A673 (cell line): Measurements from ENCODE around the gene TAF11L9. TPM values are rescaled to one million over a fixed set of nuclear protein-coding genes. Genes with fewer than 3 reads are reported as not detected.
"Not testable (repeated sequence)": the region's sequence is repeated elsewhere in the genome, so short reads cannot be mapped to it uniquely, and the experiment has no call there.

Experiments
- Bru-seq: library from RNA; stranded (reverse); fragments of 400-500 nt; gene quantifications from one replicate; lab custom pipeline; 2021; lab: Mats Ljungman, UMichigan
- BruChase-seq, 2 experiments: library from RNA; stranded (reverse); fragments of 400-500 nt; gene quantifications; one replicate each; lab custom pipeline; 2021; lab: Mats Ljungman, UMichigan
- BruUV-seq: library from RNA; stranded (reverse); fragments of 400-500 nt; replicated peaks from 2 replicates; lab custom pipeline; 2021; lab: Mats Ljungman, UMichigan
- CTCF ChIA-PET: fragments of 300-600 bp; sonication (Branson Sonifier 250); formaldehyde crosslinking; loops from one replicate; lab custom pipeline; 2022; ENCODE audit warnings: antibody characterized with exemption; lab: Charles Lee
- POLR2A ChIA-PET: fragments of 300-600 bp; sonication (Branson Sonifier 250); formaldehyde crosslinking; loops from one replicate; lab custom pipeline; 2022; ENCODE audit warnings: antibody characterized with exemption; ENCODE audit not compliant: low non-redundant PET; lab: Charles Lee
- DNase-seq: peaks from one replicate; pipeline ENCODE4 v3.0.0-alpha.2; 2015; ENCODE audit warnings: low spot score
- H3K27ac ChIP-seq: fragments of 200-600 bp; sonication (generic); 2 replicates; pipeline ENCODE4 v1.5.1; 2016; ENCODE audit warnings: mixed run types, low read depth, mild to moderate bottlenecking, mixed read lengths, antibody characterized with exemption, low read length; ENCODE audit not compliant: poor library complexity, severe bottlenecking
- H3K27me3 ChIP-seq: fragments of 200-600 bp; sonication (generic); replicated peaks from 2 replicates; pipeline ENCODE4 v1.6.1; 2017; ENCODE audit warnings: mixed run types, low read depth, mild to moderate bottlenecking, mixed read lengths, antibody characterized with exemption, low read length; ENCODE audit not compliant: insufficient read depth, poor library complexity
- H3K36me3 ChIP-seq: fragments of 200-600 bp; sonication (generic); 2 replicates; pipeline ENCODE4 v1.6.1; 2016; ENCODE audit warnings: mixed run types, mild to moderate bottlenecking, mixed read lengths, antibody characterized with exemption, low read length; ENCODE audit not compliant: insufficient read depth, poor library complexity, severe bottlenecking
- H3K4me1 ChIP-seq: fragments of 200-600 bp; sonication (generic); 2 replicates; pipeline ENCODE4 v1.6.1; 2017; ENCODE audit warnings: mixed run types, mild to moderate bottlenecking, mixed read lengths, antibody characterized with exemption, low read length; ENCODE audit not compliant: insufficient read depth, poor library complexity, severe bottlenecking
- H3K4me3 ChIP-seq: fragments of 200-600 bp; sonication (generic); 2 replicates; pipeline ENCODE4 v1.5.1; 2016; ENCODE audit warnings: low read depth, mixed run types, mild to moderate bottlenecking, mixed read lengths, low read length; ENCODE audit not compliant: poor library complexity, severe bottlenecking
- H3K9me3 ChIP-seq: fragments of 200-600 bp; sonication (generic); 2 replicates; pipeline ENCODE4 v1.6.1; 2016; ENCODE audit warnings: mixed run types, low read depth, mild to moderate bottlenecking, mixed read lengths, antibody characterized with exemption, low read length; ENCODE audit not compliant: poor library complexity, severe bottlenecking
- CTCF ChIP-seq: fragments of 300-800, 200-600 bp; sonication (generic); conservative IDR thresholded peaks from 2 replicates; pipeline ENCODE4 v1.5.1; 2017; ENCODE audit warnings: low read depth, mild to moderate bottlenecking, antibody characterized with exemption, low read length, moderate library complexity, mixed read lengths
- EZH2 ChIP-seq: fragments of 200-600 bp; sonication (generic); IDR thresholded peaks from 2 replicates; pipeline ENCODE4 v1.6.1; 2017; ENCODE audit warnings: borderline replicate concordance, low read depth, mild to moderate bottlenecking, mixed read lengths, antibody characterized with exemption, low read length; ENCODE audit not compliant: poor library complexity, severe bottlenecking
- intact Hi-C: fragments of 100-400 bp; cut with micrococcal nuclease; formaldehyde crosslinking; loops from one replicate; pipeline ENCODE4 v1.10.0; 2022; ENCODE audit not compliant: unreplicated experiment
- long read RNA-seq: library from polyadenylated mRNA; stranded (forward); transcript quantifications from one replicate; pipeline ENCODE4 v2.0.0, GENCODE V29; 2022
- total RNA-seq: library from RNA; stranded (reverse); gene quantifications from 2 replicates; pipeline ENCODE4 v1.2.3, GENCODE V29; 2021

TAF11L9 gene
- total RNA-seq = not detected in 2 replicates
- Bru-seq, nascent RNA = not detected
- not detected for BruChase-seq, experiment 1, labeled RNA remaining after a 2-hour chase
- BruChase-seq, experiment 2, labeled RNA remaining after a 6-hour chase = not detected
- long read RNA-seq = 0 reads

- POLR2A ChIA-PET, intact Hi-C loops, H3K27me3 ChIP-seq, BruUV-seq, DNase-seq, H3K4me1 ChIP-seq, H3K27ac ChIP-seq, H3K9me3 ChIP-seq, H3K36me3 ChIP-seq, H3K4me3 ChIP-seq, CTCF ChIA-PET: not testable (repeated sequence)
These were observed at the start of gene TAF11L9 for GRCh38 chr5:17594255-17594654. Gene TAF11L9, minus strand, starts transcription at chr5:17594394.

DNA sequence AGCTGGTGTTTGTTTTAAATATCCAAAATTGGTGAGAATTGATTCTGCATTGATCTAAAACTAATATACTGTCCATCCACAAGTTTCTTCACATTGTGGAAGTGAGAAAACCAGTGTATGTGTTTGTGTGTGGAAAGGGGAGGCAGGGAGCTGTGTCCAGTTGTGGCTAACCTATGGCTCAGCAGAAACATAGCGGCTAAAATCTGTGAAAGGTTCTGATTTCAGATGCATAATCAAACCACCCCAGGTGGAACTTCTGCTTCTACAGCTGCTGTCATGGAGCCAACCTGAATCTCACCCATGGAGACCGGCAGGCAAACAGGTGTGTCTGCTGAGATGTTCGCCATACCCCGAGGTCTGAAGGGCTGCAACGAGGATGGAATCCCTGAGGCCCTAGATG lies 40.0 kb upstream of the TAF11L9 start, which contains the start of gene TAF11L14:
Gene TAF11L14, plus strand, starts transcription at position 301 of the 400 bp plus-strand sequence.
- ChIA-PET CTCF (no interaction called here), POLR2A (no interaction called here)
- Histone ChIP-seq H3K9me3 (no peaks in the 10 kb centered on the region), H3K4me3 (no peak within 1 kb of the TSS), H3K36me3 (no peaks in the 10 kb centered on the region), H3K27ac (no peak within 1 kb of the TSS), H3K27me3 (no peaks in the 10 kb centered on the region), H3K4me1 (no peaks in the 10 kb centered on the region)
- DNase-seq = no peak
- intact Hi-C loops = no loop called here
- no TSS peak for BruUV-seq
- TF ChIP-seq EZH2 (no peak), CTCF (no peak)

- H3K4me1 ChIP-seq, H3K4me3 ChIP-seq, H3K27me3 ChIP-seq, H3K27ac ChIP-seq, DNase-seq, CTCF ChIA-PET, intact Hi-C loops, H3K36me3 ChIP-seq, BruUV-seq, POLR2A ChIA-PET, H3K9me3 ChIP-seq: not testable (repeated sequence)
These were observed 37.6 kb upstream of the TAF11L9 start, which contains the start of gene TAF11L13 for GRCh38 chr5:17631788-17632187. Gene TAF11L13, plus strand, starts transcription at chr5:17632088.

DNA sequence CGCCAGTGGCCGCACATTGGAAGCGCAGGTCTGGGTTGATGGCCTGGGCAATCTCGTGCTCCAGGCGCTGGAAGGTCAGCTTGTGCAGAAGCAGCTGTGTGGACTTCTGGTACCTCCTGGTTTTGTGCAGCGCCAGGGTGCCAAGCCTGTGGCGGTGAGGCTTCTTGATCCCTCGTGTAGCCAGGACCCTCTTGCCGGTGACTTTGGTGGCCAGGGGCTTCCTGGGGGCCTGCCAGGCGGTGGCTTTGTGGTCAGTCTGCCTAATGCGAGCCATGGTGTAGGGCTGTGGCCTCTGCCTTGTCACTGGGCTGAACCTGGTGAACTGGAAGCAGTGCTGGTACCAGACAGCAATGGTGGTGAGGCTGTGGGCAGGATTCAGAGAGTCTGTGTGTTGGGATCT lies 31.5 kb upstream of the TAF11L9 start:
- Histone ChIP-seq H3K4me1 (no peaks in the 10 kb centered on the region), H3K27me3 (no peaks in the 10 kb centered on the region), H3K4me3 (no peak overlapping the region), H3K36me3 (no peaks in the 10 kb centered on the region), H3K27ac (no peak overlapping the region), H3K9me3 (no peaks in the 10 kb centered on the region)
- intact Hi-C loops = no loop called here
- BruUV-seq = no TSS peak
- TF ChIP-seq CTCF (no peak), EZH2 (no peak)
- ChIA-PET POLR2A (no interaction called here), CTCF (no interaction called here)
- DNase-seq = no peak
